SK-N-SH (cell line): ENCODE data around the gene MMP19.

Experiments used
- CHD2 ChIP-seq: fragments of 150-350 bp; IDR thresholded peaks from 2 replicates; pipeline ENCODE4 v1.6.1; 2018; ENCODE audit warnings: low read length; ENCODE audit not compliant: partially characterized antibody
- MAX ChIP-seq: IDR thresholded peaks from 2 replicates; pipeline ENCODE4 v1.4.0; 2012; ENCODE audit warnings: low read depth

- TF ChIP-seq CHD2 (no peak), MAX (no peak)
Observed at GRCh38 chr12:55875704-55876467, 33.1 kb upstream of the MMP19 start.
